Activated CD4-positive, CD25-positive, alpha-beta regulatory T cell treated with anti-CD3 and anti-CD28 coated beads, Interleukin-2, amount 50 U/mL, for 72 hours (primary cell): ENCODE results near the gene PCDH17.

Source experiments
- DNase-seq: peaks from one replicate; pipeline ENCODE4 v3.0.0; 2021

PCDH17 gene

DNA sequence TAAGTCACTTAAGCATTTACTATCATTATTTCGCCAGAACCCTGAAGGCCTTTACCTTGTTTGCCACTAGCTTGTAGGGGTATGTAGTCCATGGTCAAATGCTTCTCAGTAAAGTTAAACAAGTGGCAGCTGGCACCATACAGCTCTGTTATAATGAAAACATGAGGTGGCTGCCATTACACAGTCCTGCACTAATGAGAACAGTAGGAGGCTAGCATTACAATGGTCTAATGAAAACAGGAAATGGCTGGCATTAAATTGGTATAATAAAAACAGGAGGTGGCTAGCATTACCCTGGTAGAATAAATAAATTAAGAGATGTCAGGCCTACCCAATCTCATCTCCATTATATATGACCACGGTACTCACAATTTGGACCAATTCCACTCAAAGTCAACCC lies 107.5 kb downstream of the PCDH17 start:
- DNase-seq, result no peak

DNA sequence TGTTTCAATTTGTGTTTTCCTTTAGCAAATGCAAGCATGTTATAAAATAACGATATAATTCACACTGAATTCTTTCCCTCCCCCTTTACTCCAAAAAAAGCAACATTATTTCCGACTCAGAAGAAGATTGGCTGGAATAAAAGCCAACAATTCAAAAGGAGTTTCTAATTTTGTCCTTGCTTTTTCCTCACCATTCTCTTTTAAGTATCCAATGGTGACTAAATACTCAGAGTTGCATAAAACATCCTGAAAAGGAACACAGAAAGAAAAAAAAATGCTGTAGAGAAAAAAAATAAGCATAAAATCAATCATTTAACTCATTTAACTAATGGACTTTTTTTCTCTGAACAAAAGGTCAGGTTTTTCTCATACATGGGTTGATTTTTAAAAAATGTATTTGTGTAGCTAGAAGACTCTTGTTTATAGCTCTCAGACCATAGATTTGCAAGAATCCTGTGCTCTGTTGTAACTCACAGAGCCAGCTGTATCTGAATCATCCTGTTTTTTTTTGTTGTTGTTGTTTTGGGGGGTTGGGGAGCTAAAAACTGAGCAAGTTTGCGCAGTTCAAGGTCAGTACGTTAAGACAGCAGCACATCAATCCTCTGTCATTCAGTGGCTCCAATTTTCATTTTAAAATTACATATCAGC lies 108.1 kb downstream of the PCDH17 start:
- DNase-seq, result no peak

DNA sequence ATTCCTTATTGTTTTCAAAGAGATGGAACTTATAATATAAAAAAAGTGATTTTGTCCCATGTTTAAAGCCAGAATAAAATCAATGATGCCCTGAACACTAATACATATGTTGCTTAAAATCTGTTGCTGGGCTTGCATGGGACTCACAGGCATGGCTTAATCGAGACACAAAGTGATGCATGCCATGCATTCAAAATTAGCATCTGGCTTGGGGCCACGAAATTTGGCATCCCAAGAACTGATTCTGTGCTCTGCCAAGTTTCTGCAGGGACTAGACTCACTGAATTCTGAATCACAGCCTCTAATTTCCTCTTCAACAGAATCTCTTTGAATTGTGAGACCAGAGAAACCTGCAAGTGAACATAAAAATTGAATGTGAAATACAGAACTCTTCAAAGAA lies 109.2 kb downstream of the PCDH17 start:
- no peak for DNase-seq

DNA sequence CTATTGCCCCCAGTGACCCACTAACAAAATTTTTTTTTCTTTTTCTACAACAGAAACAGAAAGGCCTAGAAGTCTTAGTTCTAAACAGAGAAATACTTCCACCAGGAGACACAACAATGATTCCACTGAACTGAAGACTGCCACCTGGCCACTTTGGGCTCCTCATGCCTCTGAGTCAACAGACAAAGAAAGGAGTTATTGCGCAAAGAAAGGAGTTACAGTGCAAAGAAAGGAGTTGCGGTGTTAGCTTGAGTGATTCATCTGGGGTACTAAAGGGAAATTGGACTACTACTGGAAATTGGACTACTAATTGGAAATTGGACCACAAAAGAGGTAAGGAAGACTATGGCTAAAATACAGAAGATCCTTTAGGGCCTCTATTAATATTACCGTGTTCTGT lies 116.6 kb downstream of the PCDH17 start:
- DNase-seq, result no peak

DNA sequence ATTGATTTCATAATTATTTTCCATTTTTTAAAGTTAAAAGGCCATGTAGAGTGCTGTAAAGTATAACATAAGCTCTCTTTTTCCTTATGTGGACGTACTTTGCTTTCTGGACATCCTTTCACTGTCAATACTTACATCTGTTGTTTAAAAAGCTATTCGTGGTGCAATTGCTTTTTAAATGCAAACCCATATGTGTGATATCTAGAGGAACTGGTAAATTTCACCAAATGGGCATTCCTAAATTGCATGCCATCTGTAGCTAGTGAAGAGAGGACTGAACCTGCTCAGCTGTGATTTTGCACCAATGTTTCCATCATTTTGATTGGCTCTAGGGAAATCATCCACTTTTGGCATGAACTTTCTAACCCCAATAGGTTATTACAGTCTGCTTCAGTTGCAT lies 129.4 kb downstream of the PCDH17 start:
- no peak for DNase-seq

DNA sequence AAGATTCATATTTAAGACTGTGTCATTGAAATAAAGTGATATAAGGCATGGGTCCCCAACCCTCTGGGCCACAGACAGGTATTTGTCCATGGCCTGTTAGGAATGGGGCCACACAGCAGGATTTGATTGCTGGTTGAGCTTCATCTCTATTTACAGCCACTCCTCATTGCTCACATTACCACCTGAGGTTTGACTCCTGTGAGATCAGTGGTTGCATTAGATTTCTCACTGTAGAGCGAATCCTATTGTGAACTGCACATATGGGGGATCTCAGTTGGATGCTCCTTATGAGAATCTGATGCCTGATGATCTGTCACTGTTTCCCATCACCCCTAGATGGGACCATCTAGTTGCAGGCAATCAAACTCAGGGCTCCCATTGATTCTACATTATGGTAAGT lies 132.1 kb downstream of the PCDH17 start:
- DNase-seq, result no peak
